GM12873 (cell line): ENCODE measurements around the gene ZNF337.

Experiments
- CTCF ChIP-seq: IDR thresholded peaks from 2 replicates; pipeline ENCODE4 v1.5.1; 2012; ENCODE audit warnings: low read depth, mild to moderate bottlenecking, moderate library complexity, low read length, control low read depth; ENCODE audit not compliant: insufficient read depth; ENCODE audit errors: missing control alignments

ZNF337 gene

DNA sequence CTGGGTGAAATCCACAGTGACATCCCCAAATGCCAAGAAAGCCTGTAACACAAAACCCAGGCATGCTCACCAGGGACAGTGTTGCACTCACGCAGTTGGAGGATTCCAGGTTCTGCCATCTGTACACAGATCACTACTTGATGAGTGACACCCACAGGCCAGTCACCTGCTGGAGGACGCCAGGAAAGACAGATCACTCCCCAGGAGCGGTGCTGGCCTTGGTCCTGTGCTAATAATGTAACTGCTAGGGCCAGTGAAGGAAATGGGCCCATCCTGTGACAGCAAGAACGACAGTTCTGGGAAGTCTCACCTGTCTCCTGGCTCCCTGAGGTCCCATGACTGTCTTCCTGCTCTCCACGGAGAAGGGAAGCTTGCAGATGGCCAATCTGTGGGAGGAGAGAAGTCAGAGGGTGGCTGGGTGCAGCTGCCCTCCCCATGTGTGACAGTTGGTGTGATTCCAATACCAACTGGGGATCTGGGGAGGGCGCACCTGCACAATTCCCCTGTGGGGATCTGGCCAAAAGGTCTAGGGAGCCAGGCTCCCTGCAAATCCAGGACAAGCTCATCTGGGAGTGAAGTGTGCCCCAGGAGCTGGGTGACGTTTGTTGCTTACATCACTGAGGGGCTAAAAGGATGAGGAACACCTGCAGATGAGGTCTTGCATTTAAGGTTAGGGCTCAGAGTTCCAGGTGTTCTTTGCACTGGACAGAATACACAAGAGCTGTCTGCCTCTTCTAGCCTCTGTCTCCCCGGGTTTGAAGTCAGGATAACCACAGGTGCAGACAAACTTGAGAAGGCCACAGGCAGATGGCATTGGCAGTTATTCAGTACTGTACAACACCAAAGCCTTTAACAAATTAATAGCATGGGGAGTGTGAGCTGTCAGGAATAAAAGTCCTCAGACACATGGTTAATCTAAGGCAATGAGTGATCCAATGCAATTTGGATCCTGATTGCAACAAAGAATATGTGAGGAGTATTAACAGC, 10.3 kb downstream of the ZNF337 start:
- TF ChIP-seq CTCF = no peak

DNA sequence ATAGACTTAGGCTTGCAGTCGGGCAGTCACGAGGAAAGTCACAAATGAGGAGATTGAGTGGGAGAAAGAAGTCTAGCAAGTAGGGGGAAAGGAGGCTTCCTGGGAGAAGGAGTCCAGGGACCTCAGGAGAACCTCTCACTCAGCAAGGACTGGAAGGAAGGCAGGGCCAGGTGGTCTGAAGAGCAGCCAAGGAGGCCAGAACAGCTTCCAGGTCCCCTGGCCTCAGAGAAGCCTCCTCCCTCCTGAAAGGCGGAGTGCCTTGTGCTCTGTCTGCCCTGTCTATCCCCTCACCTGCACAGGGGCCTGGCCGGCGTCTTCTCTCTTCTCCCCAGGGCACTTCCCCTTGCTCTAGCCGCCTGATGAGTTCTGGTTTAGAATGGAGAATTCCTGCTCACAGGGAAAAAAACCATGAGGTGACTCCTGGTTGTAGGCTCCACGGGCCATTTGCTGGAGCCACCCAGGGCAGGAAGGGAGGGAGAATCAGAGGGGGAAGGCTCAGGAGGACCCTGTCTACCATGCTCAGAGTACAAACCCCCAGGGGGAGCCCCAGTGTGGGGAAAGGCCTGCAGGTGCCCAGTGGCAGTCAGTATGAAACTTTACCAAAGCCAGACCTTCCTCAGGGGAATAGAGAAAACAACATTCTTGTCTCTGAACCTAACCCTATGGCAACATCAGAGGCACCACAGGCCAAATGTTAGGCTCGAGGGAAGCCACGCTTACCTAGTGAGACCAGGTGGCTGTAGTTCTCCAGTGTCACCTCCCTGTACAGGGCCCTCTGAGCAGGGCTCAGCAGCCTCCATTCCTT, 11.2 kb downstream of the ZNF337 start:
- TF ChIP-seq CTCF = peak; percentile 29

- no peak for TF ChIP-seq CTCF
Measured at GRCh38 chr20:25683050-25683449, 13.6 kb downstream of the ZNF337 start.

GRCh38 chr20:25676164-25676809, 20.4 kb downstream of the ZNF337 start:
- no peak for TF ChIP-seq CTCF

GRCh38 chr20:25675161-25675560, 21.5 kb downstream of the ZNF337 start:
- TF ChIP-seq CTCF = no peak

- no peak for TF ChIP-seq CTCF
Measured at GRCh38 chr20:25672659-25673235, 23.9 kb downstream of the ZNF337 start.
